HG02623 (cell line): ENCODE measurements around the gene NLRP12.
"Not testable (repeated sequence)": the region's sequence is repeated elsewhere in the genome, so short reads cannot be mapped to it uniquely, and the experiment has no call there.

Experiments
- ATAC-seq: cut with Tn5 transposase; IDR thresholded peaks from one replicate; pipeline ENCODE4 v1.9.1; 2021; ENCODE audit warnings: moderate library complexity; ENCODE audit not compliant: unreplicated experiment

Gene NLRP12

DNA sequence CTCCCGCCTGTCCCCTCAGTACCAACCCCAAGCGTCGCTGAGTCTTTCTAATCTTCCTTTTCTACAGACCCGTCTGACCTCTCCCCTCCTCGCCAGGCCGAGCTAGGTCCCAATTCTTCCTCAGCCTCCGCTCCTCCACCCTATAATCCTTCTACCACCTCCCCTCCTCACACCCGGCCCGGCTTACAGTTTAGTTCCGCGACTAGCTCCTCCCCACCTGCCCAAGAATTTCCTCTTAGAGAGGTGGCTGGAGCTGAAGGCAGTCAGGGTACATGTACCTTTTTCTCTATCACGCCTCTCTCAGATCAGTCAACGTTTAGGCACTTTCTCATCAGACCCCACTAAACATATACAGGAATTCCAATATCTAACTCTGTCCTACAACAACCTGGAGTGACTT, 8.7 kb upstream of the NLRP12 start:
- ATAC-seq: not testable (repeated sequence)

GRCh38 chr19:53828531-53828930, 4.4 kb upstream of the NLRP12 start:
- ATAC-seq: no peak

GRCh38 chr19:53826876-53827275, 2.8 kb upstream of the NLRP12 start:
- no peak for ATAC-seq

- ATAC-seq: no peak
Observed at GRCh38 chr19:53823380-53824120, 564 bp downstream of the NLRP12 start.

DNA sequence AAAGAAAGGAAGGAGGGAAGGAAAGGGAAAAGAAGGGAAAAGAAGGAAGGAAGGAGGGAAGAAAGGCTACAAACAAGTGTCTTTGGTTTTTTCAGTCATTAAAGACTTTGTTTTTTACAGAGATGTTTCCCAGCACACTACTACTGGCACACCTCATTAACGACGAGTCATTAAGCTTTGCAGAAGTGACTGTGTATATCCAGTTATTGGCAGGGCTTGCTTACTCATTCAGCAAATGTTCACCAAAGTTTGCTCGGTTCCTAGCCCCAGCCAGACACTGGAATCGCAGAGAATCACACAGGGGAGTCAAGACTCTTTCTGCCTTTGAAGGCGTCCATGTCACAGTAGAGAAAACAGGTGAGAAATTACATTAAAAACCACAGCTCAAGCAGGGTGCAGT, 4.3 kb downstream of the NLRP12 start:
- ATAC-seq: no peak

DNA sequence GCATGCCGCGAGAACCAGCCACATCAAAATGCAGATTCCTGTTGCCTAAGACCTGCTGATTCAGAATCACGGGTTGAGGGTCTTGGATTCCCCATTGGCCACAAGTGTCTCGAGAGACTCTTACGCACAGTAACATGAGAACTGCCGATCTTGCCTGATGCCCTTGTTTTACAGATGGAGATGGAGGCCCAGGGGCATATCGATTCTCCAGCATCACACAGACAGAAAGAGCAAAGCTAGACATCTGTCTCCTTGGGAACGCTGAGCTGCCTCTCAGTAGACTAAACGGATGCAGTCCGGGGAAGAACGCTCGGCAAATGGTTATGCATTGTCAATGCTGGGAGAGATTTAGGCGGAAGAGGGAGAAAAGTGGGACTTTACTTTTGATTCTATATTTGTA, 5.4 kb downstream of the NLRP12 start:
- no peak for ATAC-seq

- no peak for ATAC-seq
Observed at GRCh38 chr19:53813996-53814395, 10.1 kb downstream of the NLRP12 start.

DNA sequence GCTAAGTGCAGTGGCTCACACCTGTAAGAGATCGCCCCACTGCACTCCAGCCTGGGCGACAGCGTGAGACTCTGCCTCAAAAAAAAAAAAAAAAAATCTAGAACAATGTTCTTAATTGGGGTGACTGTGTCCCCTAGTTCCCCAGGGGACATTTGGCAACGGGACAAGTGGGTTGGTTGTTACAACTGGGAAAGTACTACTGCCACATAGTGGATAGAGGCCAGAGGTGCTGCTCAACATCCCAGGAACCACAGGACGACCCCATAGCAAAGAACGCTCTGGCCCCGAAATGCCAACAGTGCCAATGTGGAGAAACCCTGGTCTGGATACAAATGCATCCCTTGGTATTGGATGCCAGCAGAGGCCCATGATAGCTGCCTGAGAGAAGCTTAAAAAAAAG, 11.8 kb downstream of the NLRP12 start:
- no peak for ATAC-seq

GRCh38 chr19:53810891-53811290, 13.2 kb downstream of the NLRP12 start:
- ATAC-seq: no peak

- ATAC-seq: no peak
Observed at GRCh38 chr19:53810187-53810546, 13.9 kb downstream of the NLRP12 start.

GRCh38 chr19:53809518-53810186, 14.5 kb downstream of the NLRP12 start:
- ATAC-seq: no peak

DNA sequence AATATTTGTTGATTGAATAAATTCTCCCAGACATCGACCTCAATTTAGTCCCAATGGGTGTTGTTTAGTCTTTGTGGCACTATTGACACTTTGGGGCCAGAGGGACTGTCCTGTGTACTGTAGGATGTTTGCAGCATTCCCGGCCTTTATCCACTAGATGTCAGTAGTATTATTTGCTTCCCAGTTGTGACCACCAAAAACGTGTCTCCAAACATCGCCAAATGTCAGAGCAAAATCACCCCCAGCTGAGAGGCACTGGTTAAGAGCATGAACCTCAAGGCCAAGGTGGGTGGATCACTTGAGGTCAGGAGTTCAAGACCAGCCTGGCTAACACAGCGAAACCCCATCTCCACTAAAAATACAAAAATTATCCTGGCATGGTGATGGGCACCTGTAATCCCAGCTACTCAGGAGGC, 15.4 kb downstream of the NLRP12 start:
- no peak for ATAC-seq

GRCh38 chr19:53801257-53801656, 22.9 kb downstream of the NLRP12 start:
- ATAC-seq: no peak

DNA sequence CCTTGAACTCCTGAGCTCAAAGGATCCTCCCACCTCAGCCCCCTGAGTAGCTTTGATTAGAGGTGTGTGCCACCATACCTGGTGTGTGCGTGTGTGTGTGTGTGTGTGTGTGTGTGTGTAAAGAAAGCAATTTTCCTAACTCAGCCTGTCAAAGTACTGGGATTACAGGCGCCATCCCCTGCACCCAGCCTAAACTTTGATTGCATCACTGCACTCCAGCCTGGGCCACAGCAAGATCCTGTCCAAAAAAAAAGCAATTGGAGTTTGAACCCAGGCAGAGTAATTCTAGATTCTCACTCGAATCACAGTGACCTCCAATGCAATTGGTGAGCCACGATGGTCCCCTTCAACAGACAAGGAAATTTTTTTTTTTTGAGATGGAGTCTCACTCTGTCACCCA, 29.1 kb downstream of the NLRP12 start:
- no peak for ATAC-seq

DNA sequence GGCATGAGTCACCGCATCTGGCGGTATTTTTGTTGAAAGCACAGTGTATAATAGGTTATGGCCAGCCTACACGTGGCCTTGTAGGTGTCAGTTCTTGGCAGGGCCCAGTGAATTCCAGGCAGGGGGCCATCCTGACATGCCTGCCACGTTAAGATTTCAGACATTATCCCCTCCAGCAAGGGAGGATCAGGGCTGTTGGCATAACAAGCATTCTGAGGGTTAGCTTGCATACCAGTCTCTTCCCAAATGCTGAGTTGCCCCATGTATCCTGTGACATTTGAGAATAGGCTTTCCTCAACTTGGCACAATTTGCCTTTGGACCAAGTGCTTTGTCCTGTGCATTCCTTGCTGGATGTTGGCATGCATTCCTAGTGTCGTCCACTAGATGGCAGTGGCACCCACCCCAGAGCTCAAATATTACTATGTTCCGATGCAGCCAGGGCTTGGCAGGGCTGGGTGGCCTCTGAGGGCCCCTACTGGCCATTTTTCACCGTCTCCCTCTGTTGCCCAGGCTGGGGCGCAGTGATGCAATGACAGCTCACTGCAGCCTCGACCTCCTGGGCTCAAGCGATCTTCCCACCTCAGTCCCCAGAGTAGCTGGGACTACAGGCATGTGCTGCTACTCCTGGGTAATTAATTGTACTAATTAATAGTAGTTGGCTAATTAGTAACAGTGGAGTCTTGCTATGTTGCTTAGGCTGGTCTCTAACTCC, 31.2 kb downstream of the NLRP12 start:
- ATAC-seq: no peak

GRCh38 chr19:53789708-53790678, 34.1 kb downstream of the NLRP12 start:
- no peak for ATAC-seq

- ATAC-seq: no peak
Observed at GRCh38 chr19:53787266-53787665, 36.8 kb downstream of the NLRP12 start.

- no peak for ATAC-seq
Observed at GRCh38 chr19:53786744-53787143, 37.4 kb downstream of the NLRP12 start.

DNA sequence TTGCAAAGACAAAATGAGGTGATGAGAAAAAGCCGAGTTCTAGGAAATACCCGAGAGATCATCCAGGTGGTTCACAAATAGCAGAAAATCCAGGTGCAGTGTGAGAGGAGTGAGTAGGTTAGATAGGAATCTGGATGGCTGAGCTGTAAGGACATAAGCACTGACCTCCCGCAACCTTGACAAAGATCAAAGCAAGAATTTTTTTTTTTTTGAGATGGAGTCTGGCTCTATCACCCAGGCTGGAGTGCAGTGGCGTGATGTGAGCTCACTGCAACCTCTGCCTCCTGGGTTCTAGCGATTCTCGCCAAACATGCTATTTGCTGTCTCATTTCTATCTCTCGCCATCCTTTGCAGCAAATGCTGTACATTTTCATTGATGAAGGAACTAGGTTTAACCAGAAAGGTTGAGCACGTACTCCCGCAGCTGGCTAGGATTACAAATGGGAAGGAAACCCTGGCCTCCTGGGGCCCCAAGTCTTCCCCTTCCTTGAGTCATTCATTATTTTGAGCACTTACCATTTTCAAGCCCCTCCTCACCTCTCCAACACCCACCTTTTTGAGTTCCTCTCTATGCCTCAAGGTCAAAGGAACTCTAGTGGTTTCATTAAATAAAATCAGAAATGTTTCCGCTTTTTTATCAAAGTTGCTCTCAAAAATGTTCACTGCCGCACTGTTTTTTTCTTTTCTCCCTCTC, 38.8 kb downstream of the NLRP12 start:
- no peak for ATAC-seq

DNA sequence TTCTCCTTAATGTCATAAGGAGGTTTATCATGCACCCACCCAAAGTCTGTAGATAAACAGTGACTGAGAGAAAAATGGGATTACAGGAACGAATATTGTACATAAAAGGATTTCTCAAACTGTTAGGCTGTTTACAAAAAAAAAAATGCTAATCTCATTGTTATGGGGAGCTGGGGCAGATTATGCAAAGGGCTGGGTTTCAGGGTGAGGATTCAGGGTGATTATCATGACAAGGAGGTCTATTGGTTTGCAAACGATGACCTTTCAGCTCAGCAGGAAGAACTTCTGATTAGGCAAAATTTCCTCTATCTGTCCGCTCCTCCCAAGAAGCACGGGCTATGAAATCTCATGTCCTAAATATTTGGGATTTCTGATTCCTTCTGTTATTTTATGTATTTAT, 41.4 kb downstream of the NLRP12 start:
- ATAC-seq: no peak
